Right atrium auricular region (tissue), 2 donors: ENCODE data around the gene USB1. TPM values are rescaled to one million over a fixed set of nuclear protein-coding genes. Genes with fewer than 3 reads are reported as not detected.
A peak's percentile ranks its signal among the peaks of the same experiment; 100 is the strongest.

ENCODE experiments used
- DNase-seq: peaks from one replicate; pipeline ENCODE4 v3.0.0-alpha.2; 2019; ENCODE audit warnings: low spot score
- H3K27ac ChIP-seq, 2 donors: fragments of 200-600 bp; sonication (generic); 1 replicate in 1 of 2; 2 replicates in 1 of 2; pipeline ENCODE4 v1.5.1; 2016 to 2019
- H3K27me3 ChIP-seq, 2 donors: fragments of 200-600 bp; sonication (generic); one replicate each; pipeline versions ENCODE4 v1.5.1 to v1.6.0; 2017 to 2019
- H3K36me3 ChIP-seq: fragments of 200-600 bp; sonication (generic); one replicate; pipeline ENCODE4 v1.5.1; 2016
- H3K4me1 ChIP-seq, 2 donors: fragments of 200-600 bp; sonication (generic); one replicate each; pipeline versions ENCODE4 v1.5.1 to v1.6.0; 2017 to 2019
- H3K4me3 ChIP-seq, 2 donors: fragments of 200-600 bp; sonication (generic); 1 replicate in 1 of 2; 2 replicates in 1 of 2; pipeline ENCODE4 v1.5.1; 2017 to 2019; ENCODE audit warnings: mild to moderate bottlenecking in 1 of 2, moderate library complexity in 1 of 2
- H3K9me3 ChIP-seq, 2 donors: fragments of 200-600 bp; sonication (generic); one replicate each; pipeline ENCODE4 v1.5.1; 2019
- total RNA-seq, 2 donors: library from RNA; depleted of rRNA; stranded (reverse); fragments of >200 nt; gene quantifications; one replicate each; pipeline ENCODE4 v1.1.0, GENCODE V29; 2016
- TF ChIP-seq, protein P1 (sequence below), 2 donors: fragments of 200-600 bp; sonication (generic); IDR thresholded peaks; one replicate each; pipeline ENCODE4 v1.5.1; 2019; ENCODE audit warnings: antibody characterized with exemption in 2 of 2

The USB1 gene
- total RNA-seq, 2 donors from 2014 or later, result 32.2 to 43.2 TPM

DNA sequence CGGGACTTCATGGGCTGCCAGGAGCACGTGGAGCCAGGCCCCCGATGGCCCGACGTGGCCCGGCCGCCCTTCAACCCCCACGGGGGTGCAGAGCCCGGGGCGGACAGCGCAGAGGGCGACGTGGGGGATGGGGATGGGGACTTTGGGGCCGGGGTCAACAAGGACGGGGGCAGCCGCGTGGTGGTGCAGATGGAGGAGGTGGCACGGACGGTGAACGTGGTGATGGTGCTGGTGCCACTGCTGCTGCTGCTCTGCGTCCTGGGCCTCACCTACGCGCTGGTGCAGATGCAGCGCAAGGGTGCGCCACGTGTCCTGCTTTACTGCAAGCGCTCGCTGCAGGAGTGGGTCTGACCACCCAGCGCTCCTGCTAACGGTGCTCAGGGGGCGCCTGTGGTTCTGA, 43.9 kb downstream of the USB1 start:
- H3K9me3 ChIP-seq, result no peaks in the 10 kb centered on the region
- H3K36me3 ChIP-seq, result peaks cover 35% of the 10 kb centered on the region
- H3K27ac ChIP-seq, result no peak overlapping the region
- H3K27me3 ChIP-seq, result no peaks in the 10 kb centered on the region
- H3K4me1 ChIP-seq, result peaks cover 0 to 41% of the 10 kb centered on the region in 2 donors
- TF ChIP-seq, protein P1, sequence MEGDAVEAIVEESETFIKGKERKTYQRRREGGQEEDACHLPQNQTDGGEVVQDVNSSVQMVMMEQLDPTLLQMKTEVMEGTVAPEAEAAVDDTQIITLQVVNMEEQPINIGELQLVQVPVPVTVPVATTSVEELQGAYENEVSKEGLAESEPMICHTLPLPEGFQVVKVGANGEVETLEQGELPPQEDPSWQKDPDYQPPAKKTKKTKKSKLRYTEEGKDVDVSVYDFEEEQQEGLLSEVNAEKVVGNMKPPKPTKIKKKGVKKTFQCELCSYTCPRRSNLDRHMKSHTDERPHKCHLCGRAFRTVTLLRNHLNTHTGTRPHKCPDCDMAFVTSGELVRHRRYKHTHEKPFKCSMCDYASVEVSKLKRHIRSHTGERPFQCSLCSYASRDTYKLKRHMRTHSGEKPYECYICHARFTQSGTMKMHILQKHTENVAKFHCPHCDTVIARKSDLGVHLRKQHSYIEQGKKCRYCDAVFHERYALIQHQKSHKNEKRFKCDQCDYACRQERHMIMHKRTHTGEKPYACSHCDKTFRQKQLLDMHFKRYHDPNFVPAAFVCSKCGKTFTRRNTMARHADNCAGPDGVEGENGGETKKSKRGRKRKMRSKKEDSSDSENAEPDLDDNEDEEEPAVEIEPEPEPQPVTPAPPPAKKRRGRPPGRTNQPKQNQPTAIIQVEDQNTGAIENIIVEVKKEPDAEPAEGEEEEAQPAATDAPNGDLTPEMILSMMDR (IDR thresholded peaks at IDR 0.05), result no peak
- H3K4me3 ChIP-seq, result no peak overlapping the region
- no peak for DNase-seq

- no peaks in the 10 kb centered on the region for H3K27me3 ChIP-seq
- H3K27ac ChIP-seq, result no peak overlapping the region
- peaks cover 0 to 42% of the 10 kb centered on the region in 2 donors for H3K4me1 ChIP-seq
- TF ChIP-seq, protein P1 (IDR thresholded peaks at IDR 0.05), result no peak
- DNase-seq, result no peak
- no peak overlapping the region for H3K4me3 ChIP-seq
- no peaks in the 10 kb centered on the region for H3K9me3 ChIP-seq
- H3K36me3 ChIP-seq, result peaks cover 26% of the 10 kb centered on the region
These were observed 45.1 kb downstream of the USB1 start for GRCh38 chr16:58046054-58046881.

DNA sequence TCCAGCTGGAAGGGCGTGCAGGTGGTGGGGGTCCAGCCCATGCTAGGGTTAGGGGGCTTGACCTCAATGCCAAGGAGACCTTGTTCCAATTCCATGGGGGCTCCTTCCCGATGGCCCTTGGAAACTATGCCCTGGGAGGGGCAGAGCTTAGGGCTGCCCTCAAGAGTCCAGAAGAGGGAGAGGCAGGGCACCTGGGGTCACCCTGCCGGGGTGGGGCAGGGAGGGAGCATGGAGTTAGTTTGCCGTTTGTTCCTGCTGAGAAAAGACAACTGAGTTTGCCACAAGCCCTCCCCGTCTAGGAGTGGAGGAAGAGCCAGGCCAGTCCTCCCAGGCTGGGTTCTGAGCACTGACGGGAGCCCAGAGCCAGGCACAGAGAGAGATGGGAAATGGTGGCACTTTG, 45.7 kb downstream of the USB1 start:
- TF ChIP-seq, protein P1 (IDR thresholded peaks at IDR 0.05), result no peak
- DNase-seq, result no peak
- Histone ChIP-seq H3K27ac (no peak overlapping the region), H3K4me3 (no peak overlapping the region), H3K9me3 (no peaks in the 10 kb centered on the region), H3K36me3 (peaks cover 20% of the 10 kb centered on the region), H3K4me1 (peaks cover 0 to 42% of the 10 kb centered on the region in 2 donors), H3K27me3 (no peaks in the 10 kb centered on the region)

- Histone ChIP-seq H3K27ac (peak overlapping the region; percentile 39 to 50), H3K9me3 (no peaks in the 10 kb centered on the region), H3K4me1 (peaks cover 0 to 42% of the 10 kb centered on the region in 2 donors), H3K36me3 (peaks cover 12% of the 10 kb centered on the region), H3K4me3 (no peak overlapping the region), H3K27me3 (no peaks in the 10 kb centered on the region)
- TF ChIP-seq, protein P1 (IDR thresholded peaks at IDR 0.05), result no peak
- no peak for DNase-seq
These were observed 46.5 kb downstream of the USB1 start for GRCh38 chr16:58047557-58048348.

- TF ChIP-seq, protein P1 (IDR thresholded peaks at IDR 0.05), result no peak
- no peaks in the 10 kb centered on the region for H3K27me3 ChIP-seq
- peaks cover 2% of the 10 kb centered on the region for H3K36me3 ChIP-seq
- H3K4me1 ChIP-seq, result peaks cover 0 to 42% of the 10 kb centered on the region in 2 donors
- no peak for DNase-seq
- no peaks in the 10 kb centered on the region for H3K9me3 ChIP-seq
- no peak overlapping the region for H3K27ac ChIP-seq
- no peak overlapping the region for H3K4me3 ChIP-seq
These were observed 47.5 kb downstream of the USB1 start for GRCh38 chr16:58048494-58049231.
